Measurements from ENCODE around the gene PIAS3. TPM values are rescaled to one million over a fixed set of nuclear protein-coding genes. Genes with fewer than 3 reads are reported as not detected.
"Not testable (repeated sequence)": the region's sequence is repeated elsewhere in the genome, so short reads cannot be mapped to it uniquely, and the experiment has no call there.

Gene PIAS3
- polyA plus RNA-seq, 12 donors = 33.6 to 83.6 (median 48.5) TPM; not detected in 1

DNA sequence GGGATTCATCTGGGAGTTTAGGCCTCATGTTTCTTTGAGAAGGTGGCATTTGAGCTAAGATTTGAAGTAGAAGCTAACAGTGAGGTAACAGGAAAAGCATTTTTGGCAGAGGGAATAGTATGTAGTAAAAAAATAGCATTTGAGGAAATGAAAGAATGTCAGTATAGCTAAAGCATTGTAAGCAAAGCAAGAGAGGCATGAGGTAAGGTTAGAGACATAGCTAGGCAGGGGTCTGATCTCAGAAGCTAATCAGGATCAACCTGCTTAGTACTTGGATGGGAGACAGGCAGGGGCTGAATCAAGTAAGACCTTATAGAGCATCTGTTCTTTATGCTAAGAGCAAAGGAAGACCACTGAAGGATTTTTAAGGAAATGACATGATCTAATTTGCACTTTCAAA lies 30.9 kb downstream of the PIAS3 start:
- no peak for DNase-seq

DNA sequence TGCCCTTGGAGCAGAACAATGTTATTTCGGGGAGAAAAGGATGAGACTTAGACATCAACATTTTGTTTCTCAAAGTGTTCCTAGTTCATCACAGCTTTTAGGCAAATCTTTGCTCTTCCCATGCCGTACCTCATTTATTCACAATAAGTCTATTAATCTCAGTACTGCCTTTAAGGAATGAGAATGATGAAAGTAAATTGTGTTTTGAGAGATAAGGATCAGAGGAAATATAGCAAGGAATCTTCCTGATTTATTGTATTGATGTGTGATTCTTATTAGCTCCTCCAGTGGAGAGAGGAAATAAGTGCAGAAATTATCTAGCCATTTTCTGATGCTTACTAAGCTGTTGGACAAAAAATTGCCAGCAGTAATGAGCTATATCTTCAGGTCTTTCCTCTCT lies 32.9 kb downstream of the PIAS3 start:
- no peak for DNase-seq

DNA sequence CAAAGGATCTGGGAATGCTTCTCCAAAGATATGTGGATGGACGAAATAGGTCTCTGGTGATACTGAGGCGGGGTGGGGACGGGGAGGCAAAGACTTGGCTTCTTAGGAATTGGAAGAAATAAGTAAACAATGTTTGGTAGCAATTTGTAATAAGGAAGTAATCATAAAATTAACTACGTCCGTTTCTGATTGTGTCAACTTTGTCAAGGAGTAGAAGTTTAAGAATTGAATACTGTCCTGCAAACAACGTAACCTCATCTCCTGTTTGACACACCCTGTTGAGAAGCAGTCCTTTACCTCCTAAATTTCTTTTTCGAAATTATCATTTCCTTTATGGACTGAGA lies 34.4 kb downstream of the PIAS3 start:
- no peak for DNase-seq

DNA sequence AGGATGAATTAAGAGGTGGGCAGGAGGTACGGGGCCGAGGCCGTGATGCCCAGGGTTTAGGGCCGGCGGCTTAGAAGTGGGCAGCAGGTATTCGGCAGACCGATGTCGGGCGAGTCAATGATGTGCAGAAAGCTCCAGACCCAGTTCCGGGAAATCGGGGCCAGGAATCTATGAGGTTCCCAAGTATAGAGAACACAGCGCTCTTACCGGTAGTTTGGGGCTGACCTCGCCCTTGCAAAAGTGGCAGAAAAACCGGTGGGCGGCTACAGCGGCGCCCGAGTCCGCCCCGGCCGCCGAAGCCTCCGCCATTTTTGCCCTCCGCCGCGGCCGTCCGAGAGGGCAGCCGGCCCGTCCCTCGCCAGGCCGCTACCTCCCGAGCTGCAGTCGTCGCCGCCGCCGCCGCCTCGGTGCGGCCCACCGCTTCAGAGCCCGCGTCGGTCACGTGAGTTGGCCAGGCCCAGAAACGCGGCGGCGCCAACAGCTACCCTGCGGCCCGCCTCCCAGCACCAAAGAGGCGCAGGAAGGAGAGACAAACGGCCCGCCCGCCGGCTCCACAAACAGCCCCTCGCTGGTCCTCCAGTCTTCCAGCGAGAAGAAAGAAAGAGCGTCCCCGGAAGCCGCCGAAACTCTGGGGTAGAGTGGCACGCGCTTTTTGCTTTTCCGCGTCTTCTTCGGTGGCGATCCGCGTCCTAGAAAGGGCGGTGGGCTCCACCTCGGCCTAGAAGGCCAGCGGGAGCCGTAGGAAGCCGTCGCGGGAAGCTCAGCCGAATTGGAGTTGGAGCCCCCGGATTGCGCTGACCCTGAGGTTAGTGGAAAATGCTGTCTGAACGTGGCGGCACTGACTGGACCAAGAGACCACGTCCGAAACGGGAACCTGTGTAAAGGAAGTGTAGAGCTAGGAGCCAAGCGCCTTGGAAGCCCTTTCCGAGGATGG lies 35.0 kb downstream of the PIAS3 start, which contains the start of the genes POLR3C and RNF115:
POLR3C (plus strand) TSS at position 636 of the 934 bp plus-strand sequence. CDS start 1,577 bp downstream, outside the sequence.
RNF115 (minus strand) TSS at position 531 of the 934 bp plus-strand sequence; CDS start at position 309, 222 bp downstream.
- peak; percentile 89 for DNase-seq

DNA sequence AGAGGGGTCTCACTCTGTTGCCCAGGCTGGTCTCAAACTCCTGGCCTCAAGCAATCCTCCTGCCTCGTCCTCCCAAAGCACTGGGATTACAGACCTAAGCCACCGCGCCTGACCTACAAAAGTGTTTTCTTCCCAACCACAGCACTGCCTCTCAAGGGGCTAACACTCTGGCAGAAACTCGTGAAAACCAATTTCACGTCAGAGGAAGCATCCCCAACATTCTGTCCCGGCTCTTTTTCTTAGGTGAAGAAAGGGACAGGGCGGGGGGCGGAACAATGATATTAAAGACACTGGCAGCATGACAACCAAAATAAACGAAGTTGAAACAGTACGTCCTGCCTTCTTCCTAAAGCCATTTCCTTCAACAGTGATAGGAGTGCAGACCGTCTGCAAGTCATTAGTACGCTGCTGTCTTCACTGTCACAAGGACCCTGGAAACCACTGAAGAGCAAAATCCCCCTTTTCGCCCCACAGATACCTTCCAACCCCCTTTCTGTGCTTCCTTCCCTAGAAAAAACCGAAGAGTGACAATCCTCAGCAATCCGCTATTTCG lies 36.0 kb downstream of the PIAS3 start:
- not testable (repeated sequence) for DNase-seq

DNA sequence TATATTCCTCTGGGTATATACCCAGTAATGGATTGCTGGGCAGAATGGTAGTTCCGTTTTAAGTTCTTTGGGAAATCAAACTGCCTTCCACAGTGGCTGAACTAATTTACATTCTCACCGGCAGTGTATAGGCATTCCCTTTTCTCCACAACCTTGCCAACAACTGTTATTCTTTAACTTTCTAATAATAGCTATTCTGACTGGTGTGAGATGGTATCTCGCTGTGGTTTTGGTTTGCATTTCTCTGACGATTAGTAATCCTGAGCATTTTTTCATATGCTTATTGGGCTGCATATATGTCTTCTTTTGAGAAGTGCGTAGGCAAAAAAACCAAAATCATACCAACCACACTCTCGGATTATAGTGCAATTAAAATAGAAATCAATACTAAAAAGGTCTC lies 40.8 kb downstream of the PIAS3 start:
- DNase-seq = not testable (repeated sequence)

DNA sequence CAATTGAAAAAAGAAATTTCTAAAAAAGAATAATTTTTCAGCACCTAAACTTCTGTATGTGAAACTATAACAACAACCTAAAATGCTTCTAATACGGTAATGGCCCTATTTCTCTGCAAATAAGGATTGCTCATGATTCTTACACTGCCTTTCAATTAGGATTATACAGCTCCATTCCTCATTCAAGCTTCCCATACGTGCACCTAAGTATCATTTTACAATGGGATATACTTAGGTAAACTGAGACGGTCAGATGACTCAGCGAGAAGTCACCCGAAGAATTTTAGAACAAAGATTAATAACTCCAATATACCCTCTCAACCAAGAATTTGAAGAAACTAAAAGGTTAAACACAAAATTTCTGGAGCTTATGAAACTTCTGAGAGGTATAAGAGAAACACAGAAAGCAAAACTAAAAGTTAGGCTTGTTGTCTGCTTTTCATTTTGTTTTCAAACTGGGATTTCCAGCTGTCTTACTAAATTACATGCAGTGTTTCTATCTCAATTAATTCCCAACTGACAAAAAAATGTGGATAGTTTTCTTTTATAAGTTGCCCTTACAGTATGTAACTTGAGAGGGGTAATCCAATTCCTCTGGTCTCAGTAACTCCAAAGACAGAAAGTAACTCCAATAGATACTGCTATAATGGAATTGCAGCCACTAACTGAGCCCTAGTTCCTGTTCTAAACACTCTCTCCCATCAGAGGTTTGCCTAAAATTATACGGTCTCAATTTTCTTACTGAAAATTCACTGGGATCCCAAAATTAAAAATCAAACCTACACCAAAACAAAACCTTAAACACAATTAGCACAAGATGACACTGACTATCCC lies 45.7 kb downstream of the PIAS3 start:
- not testable (repeated sequence) for DNase-seq

DNA sequence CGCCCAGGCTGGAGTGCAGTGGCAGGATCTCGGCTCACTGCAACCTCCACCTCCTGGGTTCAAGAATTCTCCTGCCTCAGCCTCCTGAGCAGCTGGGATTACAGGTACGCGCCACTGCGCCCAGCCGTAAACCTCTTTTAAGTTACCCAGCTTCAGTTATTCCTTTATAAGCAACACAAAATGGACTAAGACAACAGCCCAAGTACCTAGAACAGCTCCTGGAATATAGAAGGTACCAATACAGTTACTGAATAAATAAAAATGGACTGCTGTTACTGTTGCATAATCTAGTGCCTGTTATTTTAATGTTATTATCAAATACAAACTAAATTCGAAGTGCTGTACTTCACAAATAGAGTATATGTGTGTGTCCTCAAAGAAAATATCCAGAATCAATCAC lies 52.0 kb downstream of the PIAS3 start:
- DNase-seq = no peak

DNA sequence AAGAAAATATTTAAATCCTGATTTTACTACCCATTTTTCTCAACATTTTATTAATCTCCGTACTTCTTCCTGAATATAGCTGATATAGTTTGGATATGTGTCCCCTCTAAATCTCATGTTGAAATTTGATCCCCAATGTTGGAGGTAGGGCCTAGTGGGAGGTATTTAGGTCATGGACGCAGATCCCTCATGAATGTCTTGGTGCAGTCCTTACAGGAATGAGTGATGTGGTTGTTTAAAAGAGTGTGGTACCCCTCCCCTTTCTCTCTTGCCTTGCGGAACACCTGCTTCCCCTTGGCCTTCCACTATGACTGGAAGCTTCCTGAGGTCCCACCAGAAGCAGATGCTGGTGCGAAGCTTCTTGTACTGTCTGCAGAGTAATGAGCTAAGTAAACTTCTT lies 52.5 kb downstream of the PIAS3 start:
- no peak for DNase-seq

DNA sequence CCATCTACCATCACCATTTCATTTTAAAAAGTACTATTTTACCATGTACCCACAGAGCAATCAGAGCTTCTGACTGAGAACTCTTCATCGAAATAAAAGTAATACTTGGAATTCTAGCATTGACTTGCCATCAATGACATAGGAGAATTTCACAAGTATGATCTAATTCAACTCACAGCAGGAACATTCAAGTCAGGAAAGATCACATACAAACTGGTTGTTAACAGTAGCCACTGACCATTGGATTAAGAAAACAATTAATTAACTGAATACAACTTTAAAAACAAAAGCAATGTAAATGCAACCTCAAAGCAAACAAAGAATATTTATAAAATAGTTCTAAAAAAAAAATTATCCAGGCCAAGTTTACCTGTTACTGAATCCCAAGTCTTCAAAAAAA lies 53.8 kb downstream of the PIAS3 start:
- no peak for DNase-seq

DNA sequence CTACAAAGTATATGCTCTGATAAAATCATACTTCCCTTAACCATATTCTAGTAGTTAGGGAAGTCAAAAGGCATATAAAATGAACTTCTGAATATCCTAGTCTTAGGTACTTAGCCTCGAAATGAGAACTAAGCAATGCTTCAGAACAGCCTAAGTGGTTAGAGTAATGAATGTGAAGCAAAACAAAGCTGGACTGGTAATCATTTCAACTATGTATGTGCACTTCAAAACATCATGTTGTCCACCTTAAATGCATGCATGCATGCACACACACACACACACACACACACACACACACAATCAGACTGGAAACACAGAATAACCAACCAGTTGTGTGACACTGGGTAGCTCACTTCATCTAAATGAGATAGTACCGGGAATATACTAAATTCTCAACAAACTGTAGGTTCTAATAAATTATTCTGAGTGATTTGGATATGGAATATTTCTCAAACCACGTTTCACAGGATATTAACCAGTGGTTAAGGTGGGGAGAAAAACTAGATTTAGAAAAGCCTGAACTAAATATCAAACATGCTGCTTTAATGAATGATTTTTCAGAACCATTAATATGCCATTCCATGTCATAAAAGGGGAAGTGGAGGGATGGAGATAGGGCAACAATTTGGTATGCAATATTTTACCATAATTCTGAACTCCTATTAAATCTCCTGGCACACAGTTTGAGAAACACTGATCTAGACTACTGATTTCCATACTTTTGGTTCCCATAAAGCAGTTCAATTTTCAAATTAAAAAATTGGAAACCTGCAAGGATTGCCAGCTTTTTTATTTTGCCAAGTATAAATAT lies 54.4 kb downstream of the PIAS3 start:
- no peak for DNase-seq

DNA sequence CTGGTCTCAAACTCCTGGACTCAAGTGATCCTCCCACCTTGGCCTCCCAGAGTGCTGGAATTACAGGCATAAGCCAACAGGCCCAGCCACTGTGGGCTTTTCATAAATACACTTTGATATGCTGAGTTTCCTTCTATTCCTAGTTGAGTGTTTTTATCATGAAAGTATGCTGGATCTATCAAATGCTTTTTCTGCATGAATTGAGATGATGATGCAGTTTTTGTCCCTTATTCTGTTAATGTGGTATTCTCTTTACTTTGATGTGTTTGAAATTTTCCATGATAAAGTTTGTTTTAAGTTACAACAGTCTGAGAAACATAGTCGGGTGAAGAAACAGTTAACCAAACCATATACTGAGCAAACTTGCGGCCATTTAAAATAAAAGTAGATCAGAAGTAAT lies 59.1 kb downstream of the PIAS3 start:
- no peak for DNase-seq

Other genes with a start within 250 kb of the PIAS3 start
- gene PDZK1, start 151.7 kb downstream of the PIAS3 start, polyA plus RNA-seq (ENCODE audit: insufficient read length in 12 of 12) = 1 to 10 TPM in 6 of 12 donors, under 1 TPM in 4, not detected in 2; 0.71 to 2.6 (median 1.2) TPM
- gene CD160, start 139.6 kb downstream of the PIAS3 start, polyA plus RNA-seq (ENCODE audit: insufficient read length in 12 of 12) = 1 to 10 TPM in 5 of 12 donors, under 1 TPM in 6, not detected in 1; 0.29 to 3.0 (median 0.80) TPM
- 10 to 100 TPM in 11 of 12 donors, not detected in 1; 12.0 to 23.2 (median 18.9) TPM for gene RNF115, start 35.0 kb downstream of the PIAS3 start, polyA plus RNA-seq (ENCODE audit: insufficient read length in 12 of 12)
- gene POLR3C, start 34.9 kb downstream of the PIAS3 start, polyA plus RNA-seq (ENCODE audit: insufficient read length in 12 of 12) = 10 to 100 TPM in 10 of 12 donors, not detected in 2; 19.8 to 29.9 (median 21.5) TPM
- gene NUDT17, start 13.5 kb downstream of the PIAS3 start, polyA plus RNA-seq (ENCODE audit: insufficient read length in 12 of 12) = 10 to 100 TPM in 11 of 12 donors, not detected in 1; 10.5 to 19.6 (median 14.8) TPM
- 1 to 10 TPM in 10 of 12 donors, not detected in 2; 1.7 to 8.0 (median 2.3) TPM for gene ANKRD35, start 26.8 kb upstream of the PIAS3 start, polyA plus RNA-seq (ENCODE audit: insufficient read length in 12 of 12)
- gene ITGA10, start 51.0 kb upstream of the PIAS3 start, polyA plus RNA-seq (ENCODE audit: insufficient read length in 12 of 12) = 10 to 100 TPM in 2 of 12 donors, 1 to 10 TPM in 9, not detected in 1; 4.0 to 12.2 (median 7.9) TPM
- gene PEX11B, start 59.6 kb upstream of the PIAS3 start, polyA plus RNA-seq (ENCODE audit: insufficient read length in 12 of 12) = 10 to 100 TPM in 11 of 12 donors, not detected in 1; 18.0 to 32.7 (median 25.9) TPM
- 100 to 1,000 TPM in 11 of 12 donors, not detected in 1; 104 to 160 (median 134) TPM for gene RBM8A, start 68.4 kb upstream of the PIAS3 start, polyA plus RNA-seq (ENCODE audit: insufficient read length in 12 of 12)
- gene LIX1L, start 98.9 kb upstream of the PIAS3 start, polyA plus RNA-seq (ENCODE audit: insufficient read length in 12 of 12) = 10 to 100 TPM in 11 of 12 donors, not detected in 1; 26.5 to 33.7 (median 30.6) TPM
- 1 to 10 TPM in 3 of 12 donors, under 1 TPM in 7, not detected in 2; 0.58 to 1.4 (median 0.81) TPM for gene ANKRD34A, start 105.5 kb upstream of the PIAS3 start, polyA plus RNA-seq (ENCODE audit: insufficient read length in 12 of 12)
- 10 to 100 TPM in 11 of 12 donors, not detected in 1; 33.2 to 75.0 (median 39.3) TPM for gene POLR3GL, start 105.6 kb upstream of the PIAS3 start, polyA plus RNA-seq (ENCODE audit: insufficient read length in 12 of 12)
- 100 to 1,000 TPM in 11 of 12 donors, not detected in 1; 241 to 361 (median 276) TPM for gene TXNIP, start 137.5 kb upstream of the PIAS3 start, polyA plus RNA-seq (ENCODE audit: insufficient read length in 12 of 12)
- 100 to 1,000 TPM in 10 of 12 donors, 10 to 100 TPM in 1, not detected in 1; 56.1 to 322 (median 225) TPM for gene HJV, start 162.7 kb upstream of the PIAS3 start, polyA plus RNA-seq (ENCODE audit: insufficient read length in 12 of 12)

Data from muscle of arm (tissue), 12 donors.